GM18873 (cell line): ENCODE data around the gene PRR29.

ENCODE experiments used
- ATAC-seq: cut with Tn5 transposase; IDR thresholded peaks from one replicate; pipeline ENCODE4 v1.9.1; 2021; ENCODE audit warnings: mild to moderate bottlenecking, moderate library complexity, moderate number of reproducible peaks; ENCODE audit not compliant: unreplicated experiment, low FRiP score

The PRR29 gene

DNA sequence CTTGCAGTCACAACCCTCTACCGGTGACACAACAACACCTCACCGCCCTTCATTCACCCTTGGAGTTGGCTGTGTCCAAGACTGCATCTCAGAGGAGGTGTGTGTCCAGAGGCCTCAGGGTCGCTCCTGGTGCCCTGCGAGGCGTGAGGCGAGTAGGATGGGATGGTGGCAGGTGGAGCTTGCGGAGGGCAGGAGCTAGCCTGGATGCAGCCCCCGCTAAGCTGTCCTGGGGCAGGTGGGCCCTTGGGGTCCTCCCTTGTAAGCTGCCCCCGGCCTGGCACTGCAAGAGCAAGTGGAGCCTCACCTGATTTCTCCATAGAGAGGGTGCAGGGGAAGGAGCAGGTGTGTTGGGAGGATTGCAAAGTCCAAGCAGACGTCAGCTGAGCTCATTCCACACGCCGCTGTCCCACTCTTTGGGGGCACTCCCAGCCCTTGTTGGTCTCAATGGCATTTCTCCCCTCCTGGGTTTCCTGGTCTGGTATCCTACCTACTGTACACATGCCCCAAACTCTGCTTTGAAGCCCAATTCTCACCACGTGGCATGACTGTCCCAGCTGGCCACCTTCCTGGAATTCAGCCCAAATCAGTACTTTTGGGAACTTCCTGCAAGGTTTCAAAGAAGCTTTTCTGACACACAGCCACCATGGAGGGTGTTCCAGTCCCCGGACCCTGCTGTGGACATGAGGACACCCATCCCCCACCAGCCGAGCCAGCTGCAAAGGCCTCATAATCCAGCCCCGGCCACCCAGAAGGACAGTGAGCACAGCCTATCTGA is 40.4 kb downstream of the PRR29 start:
- ATAC-seq, result no peak

DNA sequence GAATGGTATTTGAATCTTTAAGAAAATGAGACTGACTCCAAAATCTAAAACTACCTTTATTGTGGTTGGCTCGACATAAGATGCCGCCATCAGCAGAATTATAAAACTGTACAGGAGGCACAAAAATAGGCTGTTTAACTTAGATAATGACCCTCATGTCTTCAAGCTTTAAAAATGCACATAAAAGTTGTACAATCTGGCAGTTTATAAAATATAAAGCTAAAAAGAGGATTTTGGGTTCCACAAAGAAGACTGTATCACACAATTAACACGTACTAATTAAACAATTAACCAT is 40.9 kb downstream of the PRR29 start:
- ATAC-seq, result no peak

DNA sequence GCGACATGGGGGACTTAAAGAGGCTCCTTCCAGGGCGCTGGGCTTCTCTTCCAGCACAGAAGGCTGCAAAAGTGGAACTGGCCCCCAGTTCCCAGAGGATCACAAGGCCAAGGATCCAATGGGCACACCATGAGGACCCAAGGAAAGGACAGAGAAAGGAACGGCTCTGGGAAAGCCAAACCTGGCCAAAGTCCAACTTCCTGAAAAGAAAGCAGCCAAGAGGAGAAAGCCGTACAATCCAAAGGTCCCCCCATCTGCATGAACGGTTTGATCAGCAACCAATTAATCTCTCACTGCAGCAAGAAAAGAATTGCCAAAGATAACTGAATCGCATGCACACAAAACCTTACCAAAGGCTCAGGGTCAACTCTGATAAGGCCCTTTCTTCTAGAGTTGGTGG is 42.1 kb downstream of the PRR29 start:
- ATAC-seq, result no peak

DNA sequence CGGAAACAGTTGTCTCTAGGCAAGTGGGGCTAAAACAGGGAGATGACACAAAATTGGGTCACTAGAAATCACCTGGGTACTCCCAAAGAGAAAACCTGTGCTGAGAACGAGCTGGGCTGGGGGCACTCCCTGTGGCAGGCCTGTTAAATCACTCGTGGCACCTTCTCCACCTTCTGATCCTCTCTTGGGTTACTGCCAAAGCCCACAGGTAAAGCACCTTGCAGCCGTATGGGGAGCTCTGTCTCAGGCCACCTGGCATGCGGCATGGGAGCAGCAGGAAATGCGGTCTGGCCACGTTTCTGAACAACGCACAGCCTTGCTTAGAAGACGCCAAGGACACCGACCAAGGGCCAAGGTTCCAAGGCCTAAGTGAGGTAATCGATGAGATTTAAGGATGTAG is 43.8 kb downstream of the PRR29 start:
- no peak for ATAC-seq

DNA sequence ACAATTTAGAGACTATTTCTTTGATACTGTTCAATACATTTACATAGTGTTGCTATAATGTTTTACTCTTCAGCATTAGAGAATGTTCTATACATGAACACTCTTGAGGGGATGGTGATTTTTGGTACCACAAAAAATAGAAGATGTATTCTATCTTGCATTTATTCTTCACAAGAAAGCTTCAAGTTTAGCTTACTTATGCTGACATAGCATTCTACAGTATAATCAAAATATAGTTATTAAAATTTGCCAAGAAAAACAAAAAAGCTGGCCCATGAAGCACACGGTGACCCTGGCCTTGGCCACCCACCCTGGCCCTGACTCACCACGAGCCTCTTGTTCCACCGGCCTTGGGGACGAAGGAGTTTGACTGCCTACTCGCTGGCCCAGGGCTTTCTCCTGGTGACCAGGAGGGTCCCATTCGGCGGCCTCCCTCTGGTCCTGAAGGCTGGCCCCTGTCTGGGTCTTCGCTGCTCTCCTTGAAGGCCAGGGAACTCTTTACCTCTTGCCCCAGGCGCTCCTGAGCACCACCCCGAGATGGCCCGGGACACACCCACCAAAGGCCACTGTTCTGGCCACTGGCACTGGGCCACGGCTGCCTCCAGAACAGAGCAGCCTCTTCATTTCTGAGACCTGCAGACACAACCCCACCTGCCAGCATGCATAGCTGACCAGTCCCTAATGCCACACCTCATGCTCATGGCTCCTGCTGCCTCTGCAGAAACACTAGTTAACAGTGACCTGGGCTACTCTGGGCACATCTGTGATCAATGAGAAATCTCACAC is 44.7 kb downstream of the PRR29 start:
- no peak for ATAC-seq

DNA sequence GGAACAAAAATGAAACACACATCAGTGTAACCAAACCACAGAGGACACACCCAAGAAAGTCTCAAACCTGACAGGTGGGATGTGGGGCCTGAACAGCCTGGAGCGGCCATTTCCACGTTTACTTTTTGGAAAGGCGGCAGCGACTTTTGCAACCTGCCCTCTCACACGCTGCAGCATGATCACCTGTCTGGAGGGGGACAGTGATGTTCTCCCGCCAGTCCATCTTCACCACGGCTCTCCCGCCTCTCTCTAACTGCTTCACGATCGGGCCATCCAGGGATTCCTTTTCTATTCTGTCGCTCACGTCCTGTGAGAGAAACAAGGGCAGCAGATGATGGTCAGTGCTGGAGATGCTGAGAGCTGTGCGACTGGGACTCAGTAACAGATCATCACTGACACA is 47.0 kb downstream of the PRR29 start:
- ATAC-seq, result no peak

DNA sequence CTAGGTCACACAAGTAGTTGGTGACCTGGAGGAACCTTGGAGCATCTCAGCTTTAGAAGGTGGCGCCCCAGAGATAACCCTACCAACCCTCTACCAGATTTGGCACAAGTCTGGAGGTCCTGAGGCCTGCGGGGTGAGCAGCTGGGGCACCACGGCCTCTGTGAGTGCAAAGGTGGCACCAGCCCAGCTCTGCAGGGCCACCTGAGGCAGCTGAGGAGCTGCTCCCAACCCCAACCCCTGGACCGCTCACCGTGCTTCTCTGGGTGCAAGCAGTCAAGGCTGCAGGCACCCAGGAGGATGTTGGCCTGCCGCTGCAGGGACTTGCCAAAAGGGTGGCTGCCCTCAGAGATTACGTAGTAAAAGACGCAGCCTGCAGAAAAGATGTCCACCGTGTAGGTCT is 50.7 kb downstream of the PRR29 start:
- ATAC-seq, result no peak

DNA sequence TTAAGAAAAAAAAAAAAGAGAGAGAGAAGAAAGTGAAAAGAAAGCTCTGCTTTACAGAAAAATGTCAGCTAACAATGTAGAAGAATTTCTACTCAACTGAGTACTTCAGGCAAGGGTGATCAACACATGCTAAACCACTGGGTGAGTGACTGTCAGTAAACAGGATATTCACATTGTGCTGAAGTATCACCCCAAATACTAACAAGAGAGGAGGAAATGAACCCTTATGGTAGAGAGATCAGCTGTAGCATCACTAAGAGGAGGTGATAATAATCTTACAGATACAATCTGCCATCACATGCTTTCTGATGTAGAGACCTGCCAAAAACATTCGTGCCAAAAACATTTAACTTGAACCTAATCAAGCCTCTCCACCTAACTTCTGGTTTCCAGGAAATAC is 53.0 kb downstream of the PRR29 start:
- no peak for ATAC-seq

DNA sequence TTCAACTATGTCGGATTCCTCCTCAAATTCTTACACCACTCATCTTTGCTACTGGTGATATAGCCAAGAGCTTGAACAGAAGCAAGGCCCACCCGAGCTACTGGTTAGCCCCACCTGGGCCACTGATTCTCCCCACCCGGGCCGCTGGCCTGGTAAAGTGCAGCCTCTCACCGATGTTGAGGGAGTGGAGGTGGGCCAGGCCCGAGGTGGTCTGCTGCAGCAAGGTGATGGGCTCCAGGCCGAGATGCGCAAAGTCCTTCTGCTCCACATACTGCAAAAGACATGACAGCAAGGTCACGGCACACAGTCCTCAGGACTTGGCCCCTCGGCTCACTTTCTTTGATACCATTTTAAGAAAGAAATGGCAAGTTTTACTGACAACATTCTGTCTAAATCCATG is 55.0 kb downstream of the PRR29 start:
- ATAC-seq, result no peak
